Activated T-helper 1 cell treated with anti-CD3 and anti-CD28 coated beads, Interleukin-12 subunit alpha, Interleukin-12 subunit beta, Interleukin-2, Interleukin-4 antibody, amounts not matched to agents 30 ng/mL and 10 ng/mL and 1 ng/mL, durations not matched to agents 14 hours and 24 hours and 36 hours (primary cell): ENCODE measurements around the gene ZNF853. TPM values are rescaled to one million over a fixed set of nuclear protein-coding genes. Genes with fewer than 3 reads are reported as not detected.

Source experiments
- DNase-seq: peaks from one replicate; pipeline ENCODE4 v3.0.0; 2021; ENCODE audit warnings: low spot score
- H3K27ac Mint-ChIP-seq: one replicate; pipeline ENCODE4 v1.8.0; 2021; ENCODE audit warnings: mild to moderate bottlenecking, mixed read lengths
- H3K27me3 Mint-ChIP-seq: one replicate; pipeline ENCODE4 v1.8.0; 2022; ENCODE audit warnings: mild to moderate bottlenecking, moderate library complexity, mixed read lengths; ENCODE audit not compliant: insufficient read depth
- H3K36me3 Mint-ChIP-seq: one replicate; pipeline ENCODE4 v1.8.0; 2021; ENCODE audit warnings: low read depth, mixed read lengths
- H3K4me1 Mint-ChIP-seq: one replicate; pipeline ENCODE4 v1.8.0; 2021; ENCODE audit warnings: low read depth, mixed read lengths
- H3K4me3 Mint-ChIP-seq: one replicate; pipeline ENCODE4 v1.8.0; 2021; ENCODE audit warnings: mild to moderate bottlenecking, moderate library complexity, mixed read lengths
- H3K9me3 Mint-ChIP-seq: one replicate; pipeline ENCODE4 v1.8.0; 2021; ENCODE audit warnings: mixed read lengths
- intact Hi-C: fragments of 100-400 bp; cut with micrococcal nuclease; formaldehyde crosslinking; loops from one replicate; pipeline ENCODE4 v1.15.1; 2024
- total RNA-seq: library from RNA; stranded (reverse); gene quantifications from 2 replicates; pipeline ENCODE4 v1.2.3, GENCODE V29; 2022

The ZNF853 gene
- total RNA-seq, 1 donor from 2014 or later, result 0.41 TPM

- Mint-ChIP-seq H3K27ac (no peak overlapping the region), H3K4me3 (no peak overlapping the region), H3K27me3 (no peaks in the 10 kb centered on the region), H3K36me3 (peaks cover 63% of the 10 kb centered on the region), H3K4me1 (peaks cover 9% of the 10 kb centered on the region), H3K9me3 (no peaks in the 10 kb centered on the region)
- intact Hi-C loops, result no loop called here
- no peak for DNase-seq
These were observed 28.7 kb downstream of the ZNF853 start for GRCh38 chr7:6643915-6644625.

GRCh38 chr7:6644728-6645127 is 29.3 kb downstream of the ZNF853 start:
- H3K36me3 Mint-ChIP-seq, result peaks cover 62% of the 10 kb centered on the region
- intact Hi-C loops, result no loop called here
- peaks cover under 1% of the 10 kb centered on the region for H3K9me3 Mint-ChIP-seq
- H3K27me3 Mint-ChIP-seq, result no peaks in the 10 kb centered on the region
- H3K27ac Mint-ChIP-seq, result no peak overlapping the region
- H3K4me3 Mint-ChIP-seq, result no peak overlapping the region
- H3K4me1 Mint-ChIP-seq, result peaks cover 9% of the 10 kb centered on the region
- DNase-seq, result no peak

- Mint-ChIP-seq H3K27me3 (no peaks in the 10 kb centered on the region), H3K27ac (no peak overlapping the region), H3K4me1 (no peaks in the 10 kb centered on the region), H3K9me3 (peaks cover 11% of the 10 kb centered on the region), H3K36me3 (peaks cover 69% of the 10 kb centered on the region), H3K4me3 (no peak overlapping the region)
- no peak for DNase-seq
- intact Hi-C loops, result no loop called here
These were observed 31.1 kb downstream of the ZNF853 start for GRCh38 chr7:6646465-6646864.

DNA sequence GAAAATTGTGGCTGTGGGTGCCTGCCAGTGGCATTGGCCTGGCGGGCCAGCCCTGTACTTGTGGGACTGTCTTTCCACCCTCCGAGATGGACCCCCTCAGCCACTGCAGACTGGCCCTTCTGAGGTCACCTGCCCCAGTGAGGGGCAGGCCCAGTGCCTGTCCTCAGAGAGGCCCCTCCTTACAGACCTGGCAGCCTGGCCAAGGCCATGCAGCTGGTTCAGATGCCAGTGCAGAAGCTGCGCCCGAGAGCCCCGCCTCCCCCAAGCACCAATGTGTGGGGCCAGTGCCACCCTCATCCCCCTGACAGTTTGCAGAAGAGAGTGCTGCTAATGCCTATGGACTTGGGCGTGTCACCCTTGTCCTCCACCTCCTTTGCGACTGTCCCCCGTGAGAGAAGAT is 31.7 kb downstream of the ZNF853 start:
- no peak for DNase-seq
- Mint-ChIP-seq H3K9me3 (peaks cover 11% of the 10 kb centered on the region), H3K36me3 (peaks cover 67% of the 10 kb centered on the region), H3K27ac (no peak overlapping the region), H3K27me3 (no peaks in the 10 kb centered on the region), H3K4me3 (no peak overlapping the region), H3K4me1 (no peaks in the 10 kb centered on the region)
- intact Hi-C loops, result no loop called here

DNA sequence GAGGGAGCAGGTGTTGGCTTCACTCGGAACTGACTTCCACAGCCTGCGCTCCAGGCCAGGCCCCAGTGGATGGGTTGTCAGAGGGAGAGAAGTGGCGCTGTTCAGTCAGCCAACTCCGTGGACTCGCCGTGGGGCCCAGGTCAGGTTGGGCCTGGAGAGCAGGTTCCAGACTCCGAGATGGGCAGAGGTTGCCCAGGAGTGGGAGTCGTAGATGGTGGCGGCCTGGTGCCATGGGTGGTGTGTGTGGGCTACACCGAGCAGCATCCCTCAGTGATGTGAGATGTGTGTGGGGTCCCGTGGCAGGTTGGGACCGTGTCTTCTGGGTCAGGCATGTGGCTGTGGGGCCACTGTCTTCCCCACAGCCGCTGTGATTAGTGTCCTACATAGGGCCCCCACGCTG is 32.1 kb downstream of the ZNF853 start:
- Mint-ChIP-seq H3K27me3 (no peaks in the 10 kb centered on the region), H3K36me3 (peaks cover 64% of the 10 kb centered on the region), H3K27ac (no peak overlapping the region), H3K4me1 (no peaks in the 10 kb centered on the region), H3K4me3 (no peak overlapping the region), H3K9me3 (peaks cover 11% of the 10 kb centered on the region)
- intact Hi-C loops, result no loop called here
- no peak for DNase-seq

DNA sequence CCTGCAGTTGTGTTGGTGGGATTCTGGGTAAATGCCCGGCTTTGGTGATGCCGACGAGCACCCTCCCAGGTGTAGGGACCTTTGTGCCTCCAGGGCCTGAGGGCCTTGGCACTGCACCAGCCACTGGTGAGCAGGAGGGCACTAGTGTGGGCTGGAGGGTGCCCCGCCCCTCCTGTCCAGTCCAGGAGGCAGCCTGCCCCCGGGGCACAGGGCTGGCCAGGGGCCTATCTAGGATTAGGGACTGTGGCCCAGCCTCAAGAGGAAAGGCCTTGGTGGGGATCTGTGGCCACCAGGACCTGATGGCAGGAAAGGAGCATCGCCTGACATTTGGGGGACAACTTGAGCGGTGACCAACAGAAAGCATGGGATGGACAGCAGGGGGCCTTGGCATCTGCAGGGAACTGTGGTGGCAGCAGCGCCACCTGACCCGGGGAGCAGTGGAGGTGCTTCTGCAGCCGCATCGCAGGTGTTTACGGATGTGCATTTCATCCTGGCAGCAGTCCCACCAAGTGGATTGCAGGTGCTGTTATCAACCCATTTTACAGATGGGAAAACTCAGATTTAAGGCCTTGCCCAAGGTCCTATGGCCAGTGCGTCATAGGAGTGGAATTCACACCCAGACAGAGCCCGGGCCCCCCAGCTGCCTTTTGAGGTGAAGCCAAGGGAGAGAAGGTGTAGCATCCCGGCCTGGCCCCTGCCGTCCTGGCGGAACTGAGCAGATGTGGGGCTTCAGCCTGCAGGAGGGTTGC is 32.8 kb downstream of the ZNF853 start:
- Mint-ChIP-seq H3K27ac (no peak overlapping the region), H3K9me3 (peaks cover 11% of the 10 kb centered on the region), H3K4me3 (no peak overlapping the region), H3K36me3 (peaks cover 63% of the 10 kb centered on the region), H3K4me1 (no peaks in the 10 kb centered on the region), H3K27me3 (no peaks in the 10 kb centered on the region)
- no peak for DNase-seq
- intact Hi-C loops, result no loop called here

- H3K4me3 Mint-ChIP-seq, result no peak overlapping the region
- H3K36me3 Mint-ChIP-seq, result peaks cover 59% of the 10 kb centered on the region
- H3K9me3 Mint-ChIP-seq, result peaks cover 11% of the 10 kb centered on the region
- no peak overlapping the region for H3K27ac Mint-ChIP-seq
- DNase-seq, result no peak
- intact Hi-C loops, result no loop called here
- no peaks in the 10 kb centered on the region for H3K4me1 Mint-ChIP-seq
- H3K27me3 Mint-ChIP-seq, result no peaks in the 10 kb centered on the region
These were observed 33.4 kb downstream of the ZNF853 start for GRCh38 chr7:6648815-6649104.

DNA sequence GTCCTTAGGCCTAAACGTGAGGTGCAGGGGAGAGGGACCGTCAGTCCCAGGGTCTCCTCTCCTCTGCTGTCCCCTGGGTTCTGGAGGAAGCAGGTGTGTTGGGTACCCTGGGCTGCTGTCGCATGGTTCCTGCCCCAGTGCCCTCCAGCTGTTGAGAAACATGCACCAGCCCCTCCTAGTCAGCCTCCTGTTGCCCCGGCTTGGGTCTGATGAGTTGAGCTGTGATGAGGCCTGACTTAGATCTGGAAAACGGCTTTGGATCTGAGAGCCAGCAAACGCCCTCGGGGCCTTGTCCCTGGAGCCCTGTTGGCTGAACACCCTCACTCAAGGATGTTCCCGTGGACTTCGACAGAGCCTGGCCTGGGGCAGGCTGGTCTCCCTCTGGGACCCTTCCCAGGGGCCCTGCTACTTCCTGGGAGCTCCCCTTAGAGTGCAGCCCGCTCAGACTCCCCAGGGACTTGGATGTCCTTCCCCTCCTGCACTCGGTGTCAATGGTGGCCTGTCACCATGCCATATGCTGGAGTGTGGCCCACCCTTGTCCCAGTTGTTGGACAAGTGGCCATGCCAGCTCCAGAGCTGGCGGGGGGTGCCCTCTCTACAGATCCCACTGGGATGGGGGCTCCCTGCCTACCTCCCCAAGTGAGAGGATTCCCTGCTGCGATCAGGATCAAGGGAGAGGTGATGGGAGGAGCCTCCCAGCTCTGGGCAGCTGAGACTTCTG is 34.0 kb downstream of the ZNF853 start:
- DNase-seq, result no peak
- Mint-ChIP-seq H3K4me1 (no peaks in the 10 kb centered on the region), H3K4me3 (no peak overlapping the region), H3K36me3 (peaks cover 53% of the 10 kb centered on the region), H3K27ac (no peak overlapping the region), H3K9me3 (peaks cover 11% of the 10 kb centered on the region), H3K27me3 (no peaks in the 10 kb centered on the region)
- intact Hi-C loops, result no loop called here

DNA sequence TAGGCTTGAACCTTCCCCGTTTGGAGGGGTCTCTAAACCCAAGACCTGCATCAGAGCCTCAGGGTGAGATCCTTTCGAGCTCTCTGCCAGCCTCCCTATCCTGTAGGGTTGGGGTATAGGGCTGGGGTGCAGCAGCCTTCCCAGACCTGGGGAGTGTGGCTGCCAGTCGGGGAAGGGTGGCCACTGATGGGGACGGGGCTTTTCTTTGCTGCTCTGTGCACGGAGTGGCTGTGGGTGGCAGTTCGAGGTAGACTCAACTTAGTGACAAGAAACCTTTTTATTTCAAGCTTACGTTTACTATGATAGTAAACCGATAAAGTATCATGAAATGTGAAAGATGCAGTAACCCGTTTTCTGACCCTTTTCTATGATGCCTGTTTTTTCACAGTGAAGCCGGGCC is 34.7 kb downstream of the ZNF853 start:
- no peak for DNase-seq
- peaks cover 11% of the 10 kb centered on the region for H3K9me3 Mint-ChIP-seq
- intact Hi-C loops, result no loop called here
- no peaks in the 10 kb centered on the region for H3K4me1 Mint-ChIP-seq
- no peaks in the 10 kb centered on the region for H3K27me3 Mint-ChIP-seq
- H3K36me3 Mint-ChIP-seq, result peaks cover 54% of the 10 kb centered on the region
- no peak overlapping the region for H3K4me3 Mint-ChIP-seq
- no peak overlapping the region for H3K27ac Mint-ChIP-seq

GRCh38 chr7:6650521-6651011 is 35.2 kb downstream of the ZNF853 start:
- DNase-seq, result no peak
- intact Hi-C loops, result no loop called here
- Mint-ChIP-seq H3K27ac (no peak overlapping the region), H3K9me3 (peaks cover 11% of the 10 kb centered on the region), H3K4me3 (no peak overlapping the region), H3K4me1 (no peaks in the 10 kb centered on the region), H3K27me3 (no peaks in the 10 kb centered on the region), H3K36me3 (peaks cover 55% of the 10 kb centered on the region)

GRCh38 chr7:6651851-6652445 is 36.5 kb downstream of the ZNF853 start:
- intact Hi-C loops, result no loop called here
- DNase-seq, result no peak
- Mint-ChIP-seq H3K4me3 (no peak overlapping the region), H3K36me3 (peaks cover 47% of the 10 kb centered on the region), H3K4me1 (no peaks in the 10 kb centered on the region), H3K27me3 (no peaks in the 10 kb centered on the region), H3K27ac (no peak overlapping the region), H3K9me3 (peaks cover 11% of the 10 kb centered on the region)

- H3K27me3 Mint-ChIP-seq, result no peaks in the 10 kb centered on the region
- no peak for DNase-seq
- no peaks in the 10 kb centered on the region for H3K4me1 Mint-ChIP-seq
- intact Hi-C loops, result no loop called here
- H3K27ac Mint-ChIP-seq, result no peak overlapping the region
- peaks cover 42% of the 10 kb centered on the region for H3K36me3 Mint-ChIP-seq
- no peak overlapping the region for H3K4me3 Mint-ChIP-seq
- peaks cover 11% of the 10 kb centered on the region for H3K9me3 Mint-ChIP-seq
These were observed 37.1 kb downstream of the ZNF853 start for GRCh38 chr7:6652446-6653011.
